ENCODE data around the gene SELENOM. TPM values are rescaled to one million over a fixed set of nuclear protein-coding genes. Genes with fewer than 3 reads are reported as not detected.
"Not testable (repeated sequence)": the region's sequence is repeated elsewhere in the genome, so short reads cannot be mapped to it uniquely, and the experiment has no call there.

SELENOM gene
- total RNA-seq, 2 experiments from 2014 or later: 8.8 to 12.2 TPM

DNA sequence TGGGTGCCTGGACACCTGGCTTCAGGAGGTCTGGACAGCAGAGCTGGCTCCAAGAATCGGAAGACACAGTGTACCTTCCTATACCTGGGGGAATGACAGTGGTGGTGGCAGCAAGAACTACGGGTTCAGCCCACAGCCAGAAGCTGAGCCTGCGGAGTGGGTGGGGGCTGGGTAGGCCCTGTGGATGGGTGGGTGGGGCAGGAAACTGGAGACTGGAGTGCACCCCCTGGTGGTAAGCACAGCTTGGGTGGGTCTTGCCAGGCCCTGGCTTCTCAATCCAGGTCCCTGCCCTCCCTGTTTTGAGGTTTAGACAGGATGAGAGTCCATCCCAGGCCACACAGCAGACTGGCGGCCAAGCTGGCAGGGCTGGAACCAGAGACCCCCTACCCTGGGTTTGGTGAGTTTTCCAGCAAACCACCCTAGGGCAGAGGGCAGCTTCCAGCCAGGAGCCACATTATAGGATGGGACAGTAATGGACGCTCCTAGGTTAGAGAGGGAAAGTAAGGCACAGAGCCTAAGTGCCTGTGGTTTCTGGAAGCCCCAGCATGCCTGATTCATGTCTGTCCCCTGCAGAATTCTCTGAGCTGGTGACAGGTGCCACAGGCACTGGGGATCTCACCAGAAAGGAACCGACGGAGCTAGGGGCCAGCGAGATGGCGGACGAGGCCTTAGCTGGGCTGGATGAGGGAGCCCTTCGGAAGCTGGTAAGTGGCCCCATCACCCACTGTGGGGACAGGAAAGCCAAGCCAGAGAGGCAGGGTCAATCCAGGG, 24.6 kb downstream of the SELENOM start:
- Mint-ChIP-seq H3K4me1 (peaks cover 30% of the 10 kb centered on the region), H3K9me3 (ENCODE audit: low read depth) (no peaks in the 10 kb centered on the region), H3K27me3 (no peaks in the 10 kb centered on the region), H3K4me3 (peak overlapping the region; percentile 82), H3K27ac (no peak overlapping the region), H3K36me3 (ENCODE audit: low read depth) (peaks cover 2% of the 10 kb centered on the region)
- intact Hi-C loops (cut with DNase I, micrococcal nuclease): loop anchor here (5.0 to 10.0 kb wide), 5 partner anchors 320 to 1198 kb away; partner anchors contain the start of genes MTMR3 (in 1 of the 2) and PES1 (in 1 of the 2)
- ATAC-seq (no peak), DNase-seq (peak; percentile 85)
- CTCF ChIA-PET: interaction anchor here (0.5 to 3.2 kb wide), 13 partner anchors 13 to 690 kb away, joined by 3 to 22 read pairs (median 3); partner anchors contain the start of gene SELENOM
- POLR2A ChIA-PET: interaction anchor here (0.8 to 2.3 kb wide), 5 partner anchors 23 to 499 kb away, joined by 3 to 12 read pairs (median 3); partner anchors contain the start of genes MORC2, PIK3IP1, SLC35E4 and TUG1

DNA sequence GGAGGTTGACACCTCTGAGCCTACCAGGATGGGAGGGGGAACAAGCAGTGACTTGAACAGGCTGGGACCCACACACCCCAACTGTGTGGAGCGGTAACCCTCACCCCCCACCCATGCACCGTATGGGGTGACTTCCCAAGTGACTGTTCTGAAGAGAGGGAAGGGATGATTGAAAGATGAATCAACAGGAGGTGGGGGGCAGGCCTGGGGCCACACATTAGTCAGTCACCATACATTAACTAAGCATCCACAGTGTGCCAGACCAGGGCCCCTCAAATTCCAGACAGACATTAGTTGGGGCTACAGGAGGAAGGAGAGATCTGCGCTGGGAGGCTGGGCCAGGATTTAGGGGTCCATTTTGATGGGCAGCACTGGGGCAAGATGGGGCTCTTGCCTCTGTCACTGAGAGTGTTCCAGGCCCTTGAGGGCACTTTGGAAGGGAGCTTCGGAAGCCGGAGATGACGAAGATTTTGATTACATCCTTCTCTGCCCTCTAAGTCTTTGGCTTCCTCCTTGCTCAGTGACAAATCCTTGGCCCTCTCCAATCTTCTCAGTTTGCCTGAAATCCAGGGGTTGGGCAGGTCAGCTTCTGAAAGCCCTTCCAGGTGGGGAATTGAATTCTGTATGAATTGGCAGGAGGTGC, 25.3 kb downstream of the SELENOM start:
- peak overlapping the region; percentile 63 for H3K27ac Mint-ChIP-seq
- ChIA-PET CTCF (interaction anchor here (0.6 to 3.1 kb wide), 10 partner anchors 17 to 646 kb away, joined by 3 to 22 read pairs (median 3); partner anchors contain the start of gene SELENOM), POLR2A (interaction anchor here (0.8 to 2.3 kb wide), 3 partner anchors 209 to 499 kb away, joined by 3 to 12 read pairs (median 3); partner anchors contain the start of genes PIK3IP1 and SLC35E4)
- ATAC-seq (peak; percentile 8), DNase-seq (peak; percentile 55)
- peak overlapping the region; percentile 82 for H3K4me3 Mint-ChIP-seq
- H3K27me3 Mint-ChIP-seq: no peaks in the 10 kb centered on the region
- H3K36me3 Mint-ChIP-seq (ENCODE audit: low read depth): peaks cover 2% of the 10 kb centered on the region
- peaks cover 30% of the 10 kb centered on the region for H3K4me1 Mint-ChIP-seq
- H3K9me3 Mint-ChIP-seq (ENCODE audit: low read depth): no peaks in the 10 kb centered on the region
- intact Hi-C loops (cut with DNase I, micrococcal nuclease): loop anchor here (1.0 to 10.0 kb wide), 6 partner anchors 263 to 1197 kb away; partner anchors contain the start of genes MTMR3 (in 1 of the 2) and PES1 (in 1 of the 2)

DNA sequence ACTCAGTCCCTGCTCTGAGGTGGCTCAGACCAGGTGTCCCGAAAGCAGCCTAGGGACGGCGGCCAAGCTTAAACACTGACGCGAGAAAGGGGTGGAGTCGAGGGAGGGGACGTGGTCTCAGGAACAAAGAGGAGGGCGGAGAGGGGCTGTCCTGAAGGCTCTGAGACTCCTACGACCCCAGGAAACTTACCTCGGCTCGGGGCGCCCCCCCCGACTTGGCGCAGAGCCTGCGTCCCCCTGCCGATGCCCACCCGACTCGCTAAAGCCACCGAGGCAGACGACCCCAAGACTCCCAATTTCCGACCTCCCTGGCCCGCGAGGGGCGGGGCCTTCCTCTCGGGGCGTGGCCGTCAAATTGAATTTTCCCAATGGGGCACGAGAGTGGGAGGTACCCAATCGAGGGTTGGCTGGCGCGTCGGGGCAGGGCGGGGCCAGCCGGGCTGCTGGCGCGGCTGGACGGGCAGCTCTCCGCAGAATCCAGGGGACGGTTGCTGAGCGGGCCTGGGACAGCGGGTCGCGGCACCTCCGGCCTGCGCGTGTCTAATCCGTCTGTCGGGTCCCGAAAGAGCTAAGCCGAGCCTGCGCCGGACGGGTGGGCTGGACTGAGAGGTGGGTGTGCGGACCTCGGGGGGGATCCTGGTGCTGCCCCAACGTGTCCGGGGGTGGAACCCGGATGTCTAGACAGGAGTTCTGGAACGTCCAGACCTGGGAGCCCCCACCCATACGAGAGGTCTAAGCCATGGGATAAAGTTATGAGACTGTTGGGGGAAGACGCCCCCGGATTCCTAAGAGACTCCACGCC, 26.3 kb downstream of the SELENOM start, which contains the start of gene SMTN:
Gene SMTN (plus strand): TSS at position 471 of the 802 bp plus-strand sequence. CDS start 1,941 bp downstream, outside the sequence.
- H3K4me1 Mint-ChIP-seq: peaks cover 30% of the 10 kb centered on the region
- peak within 1 kb of the TSS; percentile 63 for H3K27ac Mint-ChIP-seq
- H3K9me3 Mint-ChIP-seq (ENCODE audit: low read depth): no peaks in the 10 kb centered on the region
- peak within 1 kb of the TSS; percentile 82 for H3K4me3 Mint-ChIP-seq
- ChIA-PET POLR2A (interaction anchor here (1.1 kb wide), 2 partner anchors 17 to 26 kb away, joined by 3 to 4 read pairs; partner anchors contain the start of gene SELENOM), CTCF (interaction anchor here (0.5 to 1.7 kb wide), 5 partner anchors 26 to 431 kb away, joined by 3 read pairs; partner anchors contain the start of gene SELENOM)
- ATAC-seq: peak; percentile 67
- H3K27me3 Mint-ChIP-seq: no peaks in the 10 kb centered on the region
- intact Hi-C loops (cut with DNase I, micrococcal nuclease): loop anchor here (1.0 to 10.0 kb wide), 6 partner anchors 264 to 1196 kb away; partner anchors contain the start of genes MTMR3 (in 1 of the 2) and PES1 (in 1 of the 2)
- peak; percentile 92 for DNase-seq
- peaks cover 2% of the 10 kb centered on the region for H3K36me3 Mint-ChIP-seq (ENCODE audit: low read depth)

DNA sequence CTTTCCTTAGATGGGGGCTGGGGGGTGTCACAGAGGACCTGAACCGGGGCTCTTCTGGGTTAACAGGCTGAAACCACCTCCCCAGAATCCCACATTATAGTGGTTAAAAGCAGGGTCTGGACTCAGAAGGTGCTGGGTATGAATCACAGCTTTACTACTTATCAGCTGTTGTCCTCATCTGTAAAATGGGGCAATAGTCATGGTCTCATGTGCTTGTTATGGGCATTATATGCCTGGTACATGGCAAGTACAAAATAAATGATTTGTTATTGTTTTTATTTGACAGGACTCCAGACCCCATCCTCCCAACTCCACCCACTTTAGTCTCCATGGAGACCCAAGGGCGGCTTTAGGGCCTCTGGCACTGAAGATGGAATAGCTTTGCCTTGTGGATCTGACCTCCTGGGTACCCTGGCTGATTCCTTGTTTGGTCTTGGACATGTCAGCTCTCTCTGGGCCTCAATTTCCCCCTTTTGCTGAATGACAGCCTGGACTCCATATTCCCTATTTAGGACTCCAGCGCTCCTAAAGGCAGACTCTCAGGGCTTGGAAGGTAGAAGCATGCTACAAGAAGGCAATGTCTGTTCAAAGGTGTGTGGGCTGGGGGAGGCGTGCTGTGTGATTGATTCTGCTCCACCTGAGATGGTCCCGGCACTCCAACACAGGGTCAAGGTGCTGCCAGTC, 27.1 kb downstream of the SELENOM start:
- ChIA-PET CTCF (interaction anchor here (0.5 to 1.7 kb wide), 4 partner anchors 27 to 430 kb away, joined by 3 read pairs; partner anchors contain the start of gene SELENOM), POLR2A (interaction anchor here (1.1 kb wide), 2 partner anchors 16 to 27 kb away, joined by 3 to 4 read pairs; partner anchors contain the start of gene SELENOM)
- peak overlapping the region; percentile 57 for H3K27ac Mint-ChIP-seq
- H3K36me3 Mint-ChIP-seq (ENCODE audit: low read depth): peaks cover 2% of the 10 kb centered on the region
- intact Hi-C loops (cut with DNase I, micrococcal nuclease): loop anchor here (5.0 to 10.0 kb wide), 5 partner anchors 318 to 1196 kb away; partner anchors contain the start of genes MTMR3 (in 1 of the 2) and PES1 (in 1 of the 2)
- H3K4me3 Mint-ChIP-seq: peak overlapping the region; percentile 82
- ATAC-seq (no peak), DNase-seq (no peak)
- no peaks in the 10 kb centered on the region for H3K27me3 Mint-ChIP-seq
- H3K4me1 Mint-ChIP-seq: peaks cover 30% of the 10 kb centered on the region
- H3K9me3 Mint-ChIP-seq (ENCODE audit: low read depth): no peaks in the 10 kb centered on the region

DNA sequence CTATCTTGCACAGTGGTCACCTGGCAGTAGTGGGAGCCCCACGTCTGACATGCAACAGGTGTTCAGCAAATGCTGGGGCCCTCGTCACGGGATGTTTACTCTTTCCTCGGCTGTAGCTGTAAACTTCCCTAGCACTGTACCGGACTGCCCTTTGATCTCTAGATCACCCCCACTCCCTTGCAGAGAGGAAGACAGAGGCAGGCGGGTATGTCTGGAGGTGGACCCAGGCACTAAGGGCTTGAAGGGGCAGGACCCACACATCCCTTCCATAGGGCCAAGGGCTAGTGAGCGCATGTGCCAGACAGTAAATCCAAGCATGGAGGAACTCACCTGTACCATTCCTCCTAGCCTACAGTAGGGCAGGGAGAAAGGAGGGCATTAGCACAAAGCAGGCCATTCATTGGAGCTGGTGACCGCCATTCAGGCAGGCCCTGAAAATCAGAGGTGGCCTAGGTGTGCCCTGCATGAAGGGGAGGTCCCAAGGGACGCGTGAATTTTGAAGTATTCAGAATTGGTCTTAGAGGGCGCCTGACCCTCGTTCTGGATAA, 28.2 kb downstream of the SELENOM start:
- Mint-ChIP-seq H3K9me3 (ENCODE audit: low read depth) (no peaks in the 10 kb centered on the region), H3K36me3 (ENCODE audit: low read depth) (peaks cover 2% of the 10 kb centered on the region), H3K4me1 (peaks cover 29% of the 10 kb centered on the region), H3K27me3 (no peaks in the 10 kb centered on the region), H3K27ac (no peak overlapping the region), H3K4me3 (no peak overlapping the region)
- CTCF ChIA-PET: no interaction called here
- DNase-seq: no peak
- intact Hi-C loops (cut with DNase I, micrococcal nuclease): no loop called here
- POLR2A ChIA-PET: no interaction called here
- ATAC-seq: no peak

DNA sequence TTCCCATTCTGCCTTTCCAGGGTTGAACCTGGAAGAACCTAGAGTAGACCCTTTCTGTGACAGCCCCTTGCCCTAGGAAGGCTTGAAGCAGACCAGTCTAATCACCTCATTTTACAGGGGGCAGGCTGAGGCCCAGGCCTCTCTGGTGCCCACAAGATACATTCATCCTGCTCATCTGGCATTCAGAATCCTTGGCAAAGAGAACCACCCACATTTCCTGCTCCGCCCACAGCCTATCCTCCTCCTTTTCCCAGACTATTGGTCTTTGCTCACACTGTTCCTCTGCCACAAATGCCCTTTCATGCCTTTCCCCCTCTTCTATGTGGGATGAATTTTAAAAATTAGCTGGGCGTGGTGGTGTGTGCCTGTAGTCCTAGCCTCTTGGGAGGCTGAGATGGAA, 29.0 kb downstream of the SELENOM start:
- H3K36me3 Mint-ChIP-seq (ENCODE audit: low read depth); intact Hi-C loops (cut with DNase I, micrococcal nuclease); H3K9me3 Mint-ChIP-seq (ENCODE audit: low read depth); H3K4me3 Mint-ChIP-seq; H3K27me3 Mint-ChIP-seq; H3K27ac Mint-ChIP-seq; DNase-seq; POLR2A ChIA-PET; ATAC-seq: not testable (repeated sequence)
- peaks cover 24% of the 10 kb centered on the region for H3K4me1 Mint-ChIP-seq
- CTCF ChIA-PET: interaction anchor here (0.6 kb wide), 2 partner anchors 14 to 627 kb away, joined by 3 read pairs; no protein-coding TSS in a partner anchor

DNA sequence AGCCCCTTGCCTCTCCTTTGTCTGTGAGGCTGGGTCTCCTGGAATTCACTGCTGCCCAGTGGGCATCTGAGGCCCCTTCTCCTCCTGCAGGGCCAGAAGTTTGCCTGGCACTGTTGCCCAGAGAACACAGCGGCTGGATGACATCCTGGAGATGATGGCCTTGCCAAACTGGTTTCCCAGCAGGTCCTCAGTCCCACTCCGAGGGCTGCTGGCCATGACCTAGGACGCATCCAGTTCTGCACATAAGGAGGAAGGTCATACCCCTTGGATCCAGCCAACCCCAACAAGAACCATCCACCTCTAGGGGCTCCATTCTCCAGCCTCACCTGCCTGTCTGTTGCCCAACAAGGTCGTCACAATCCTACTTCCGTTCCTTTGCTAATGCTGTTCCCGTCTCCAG, 29.7 kb downstream of the SELENOM start:
- no peaks in the 10 kb centered on the region for H3K36me3 Mint-ChIP-seq (ENCODE audit: low read depth)
- intact Hi-C loops (cut with DNase I, micrococcal nuclease): no loop called here
- ATAC-seq (no peak), DNase-seq (no peak)
- no peak overlapping the region for H3K27ac Mint-ChIP-seq
- H3K9me3 Mint-ChIP-seq (ENCODE audit: low read depth): no peaks in the 10 kb centered on the region
- H3K4me1 Mint-ChIP-seq: peaks cover 18% of the 10 kb centered on the region
- ChIA-PET CTCF (interaction anchor here (0.6 kb wide), 2 partner anchors 13 to 626 kb away, joined by 3 read pairs; no protein-coding TSS in a partner anchor), POLR2A (no interaction called here)
- H3K27me3 Mint-ChIP-seq: no peaks in the 10 kb centered on the region
- H3K4me3 Mint-ChIP-seq: no peak overlapping the region

DNA sequence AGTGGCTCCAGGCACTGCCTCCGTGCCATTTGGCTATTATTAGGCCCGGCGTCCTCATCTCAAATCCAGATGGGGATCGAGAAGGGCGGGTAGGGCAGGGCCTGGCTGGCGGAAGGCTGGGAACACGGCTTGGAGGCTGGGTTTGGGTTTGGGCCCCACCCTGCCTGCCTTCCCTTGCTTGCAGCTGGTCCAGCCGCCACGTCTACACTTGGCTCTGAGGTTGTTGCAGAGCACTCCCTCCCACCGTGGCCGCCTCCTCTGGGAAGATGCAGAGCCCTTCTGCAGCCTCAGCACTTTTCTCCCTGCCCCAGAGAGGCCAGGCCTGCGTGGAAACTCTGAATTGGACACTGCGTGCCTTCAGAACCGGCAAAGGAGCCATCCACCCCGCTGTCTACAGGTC, 31.4 kb downstream of the SELENOM start:
- CTCF ChIA-PET: no interaction called here
- POLR2A ChIA-PET: no interaction called here
- DNase-seq (no peak), ATAC-seq (no peak)
- no peak overlapping the region for H3K4me3 Mint-ChIP-seq
- intact Hi-C loops (cut with DNase I, micrococcal nuclease): no loop called here
- no peaks in the 10 kb centered on the region for H3K9me3 Mint-ChIP-seq (ENCODE audit: low read depth)
- no peaks in the 10 kb centered on the region for H3K27me3 Mint-ChIP-seq
- H3K4me1 Mint-ChIP-seq: peaks cover 4% of the 10 kb centered on the region
- H3K36me3 Mint-ChIP-seq (ENCODE audit: low read depth): no peaks in the 10 kb centered on the region
- H3K27ac Mint-ChIP-seq: no peak overlapping the region

DNA sequence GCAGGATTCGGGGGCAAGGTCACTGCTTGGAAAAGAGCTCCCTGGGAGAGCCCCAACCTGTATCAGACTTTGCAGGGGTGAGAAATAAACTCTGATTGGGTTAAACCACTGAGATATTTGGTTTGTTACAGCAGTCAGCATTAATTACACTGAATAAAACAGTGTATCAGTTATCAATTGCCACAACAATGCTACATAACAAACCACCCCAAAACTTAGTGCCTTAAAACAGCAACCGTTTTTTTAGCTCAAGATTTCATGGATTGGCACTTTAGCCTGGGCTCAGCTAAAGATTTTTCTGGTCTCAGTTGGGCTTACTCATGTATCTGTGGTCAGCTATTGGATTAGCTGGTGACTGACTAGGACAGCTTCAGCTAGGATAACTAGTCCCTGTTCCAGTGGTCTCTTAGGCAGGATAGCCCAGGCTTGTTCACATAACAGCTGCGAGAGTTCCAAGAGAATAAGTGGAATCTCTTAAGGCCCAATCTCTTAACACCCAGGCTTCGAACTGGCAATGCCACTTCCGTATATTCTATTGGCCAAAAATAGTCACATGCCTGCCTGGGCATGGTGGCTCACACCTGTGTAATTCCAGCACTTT, 33.7 kb downstream of the SELENOM start:
- H3K27ac Mint-ChIP-seq; H3K4me3 Mint-ChIP-seq; POLR2A ChIA-PET; DNase-seq; intact Hi-C loops (cut with DNase I, micrococcal nuclease); H3K27me3 Mint-ChIP-seq; H3K4me1 Mint-ChIP-seq; H3K36me3 Mint-ChIP-seq (ENCODE audit: low read depth); ATAC-seq; H3K9me3 Mint-ChIP-seq (ENCODE audit: low read depth): not testable (repeated sequence)
- CTCF ChIA-PET: interaction anchor here (1.7 kb wide), 1 partner anchor 9 kb away, joined by 5 read pairs; no protein-coding TSS in a partner anchor

Data from activated CD4-positive, alpha-beta T cell treated with anti-CD3 and anti-CD28 coated beads for 36 hours (primary cell).